GM19463 (cell line): ENCODE data around the gene SCARF2.
"Not testable (repeated sequence)": the region's sequence is repeated elsewhere in the genome, so short reads cannot be mapped to it uniquely, and the experiment has no call there.

Experiments
- ATAC-seq: cut with Tn5 transposase; IDR thresholded peaks from one replicate; pipeline ENCODE4 v1.9.1; 2021; ENCODE audit warnings: mild to moderate bottlenecking, moderate library complexity; ENCODE audit not compliant: unreplicated experiment

The SCARF2 gene

DNA sequence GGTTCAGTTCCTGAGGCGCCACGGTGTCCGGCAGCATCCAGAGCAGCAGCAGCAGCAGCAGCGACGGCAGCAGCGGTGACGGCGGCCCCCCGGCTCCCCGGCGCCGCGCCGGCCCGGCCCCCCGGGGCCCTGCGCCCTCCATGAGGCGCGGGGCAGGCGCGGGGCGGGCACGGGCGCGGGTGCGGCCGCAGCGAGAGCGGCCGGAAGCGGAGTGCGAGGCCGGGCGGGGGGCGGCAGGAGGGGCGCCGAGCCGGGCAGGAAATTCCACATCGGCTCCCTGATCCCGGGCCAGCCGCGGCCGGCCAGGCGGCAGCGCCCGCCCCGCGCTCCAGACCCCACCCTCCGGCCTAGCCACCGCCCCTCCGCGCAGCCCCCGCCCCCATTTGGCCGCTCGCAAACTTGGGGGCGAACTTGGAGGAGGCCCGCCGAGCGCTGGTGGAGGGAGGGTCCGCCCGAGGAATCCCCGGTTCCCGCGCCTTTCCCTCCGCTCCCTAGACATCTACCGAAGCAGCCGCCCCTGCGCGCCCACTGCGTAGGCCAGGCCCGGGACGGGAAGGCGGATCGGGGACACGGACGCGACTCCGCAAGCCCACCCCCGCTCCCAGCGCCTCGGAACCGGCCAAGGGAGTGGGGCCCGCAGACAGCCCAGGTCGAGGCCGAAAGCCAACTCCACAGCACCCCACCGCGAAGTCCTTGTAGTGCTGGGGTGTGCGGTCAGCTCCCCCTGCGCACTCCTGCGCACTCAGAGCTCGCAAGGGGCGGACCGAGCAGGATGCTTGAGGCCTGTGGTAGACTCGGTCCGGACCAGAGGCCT lies at the start of gene SCARF2:
Gene SCARF2 (minus strand): TSS at position 213 of the 814 bp plus-strand sequence. CDS start 71 bp downstream, at position 142.
- no peak for ATAC-seq

DNA sequence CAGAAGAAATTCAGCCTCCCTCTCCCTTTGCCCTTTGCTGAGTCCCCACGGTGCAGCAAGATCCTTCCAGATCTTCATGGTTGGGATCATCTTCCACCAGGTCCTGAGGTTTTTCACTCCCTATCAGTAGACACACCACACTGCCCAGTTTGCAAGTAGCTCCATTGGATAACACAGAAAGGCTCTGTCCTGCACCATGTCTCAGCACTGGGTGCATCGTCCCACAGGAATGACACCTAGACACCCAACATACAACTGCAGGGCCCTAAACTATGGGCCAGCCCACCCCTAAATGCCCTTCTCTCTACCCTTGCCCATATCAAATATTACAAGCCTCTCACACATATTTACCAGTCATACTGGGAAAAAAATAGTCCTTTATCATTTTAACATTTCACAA lies 48.6 kb upstream of the SCARF2 start:
- no peak for ATAC-seq

GRCh38 chr22:20484948-20485683 lies 47.5 kb upstream of the SCARF2 start:
- no peak for ATAC-seq

DNA sequence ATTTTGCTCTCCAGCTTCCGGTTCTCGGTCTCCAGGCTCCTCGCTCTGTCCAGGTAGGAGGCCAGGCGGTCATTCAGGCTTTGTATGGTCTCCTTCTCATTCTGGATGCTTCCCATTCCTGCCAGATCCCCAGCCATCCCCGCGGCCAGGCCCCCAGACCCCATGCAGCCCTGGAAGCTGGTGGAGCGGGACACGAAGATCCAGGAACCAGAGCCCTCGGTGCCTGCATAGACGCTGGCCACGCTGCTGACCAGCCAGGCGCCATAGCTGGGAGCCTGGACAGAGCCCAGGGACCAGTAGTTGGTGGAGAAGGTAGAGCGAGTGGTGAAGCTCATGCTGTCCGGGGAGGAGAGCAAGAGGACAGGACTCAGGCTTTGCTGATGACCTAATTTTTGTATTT lies 46.1 kb upstream of the SCARF2 start:
- no peak for ATAC-seq

DNA sequence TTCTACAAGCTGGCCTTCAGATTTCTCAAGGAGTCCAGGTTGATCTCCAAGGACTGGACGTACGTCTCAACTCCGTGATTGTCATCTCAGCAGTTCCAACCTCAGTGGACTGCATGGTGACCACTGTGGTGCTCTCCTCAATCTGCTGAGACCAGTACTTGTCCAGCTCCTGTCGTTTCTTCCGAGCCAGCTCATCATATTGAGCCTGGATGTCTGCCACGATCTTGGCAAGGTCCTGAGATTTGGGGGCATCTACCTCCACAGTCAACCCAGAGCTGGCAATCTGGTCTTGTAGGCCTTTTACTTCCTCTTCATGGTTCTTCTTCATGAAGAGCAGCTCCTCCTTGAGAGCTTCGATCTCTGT lies 45.5 kb upstream of the SCARF2 start:
- ATAC-seq: not testable (repeated sequence)

DNA sequence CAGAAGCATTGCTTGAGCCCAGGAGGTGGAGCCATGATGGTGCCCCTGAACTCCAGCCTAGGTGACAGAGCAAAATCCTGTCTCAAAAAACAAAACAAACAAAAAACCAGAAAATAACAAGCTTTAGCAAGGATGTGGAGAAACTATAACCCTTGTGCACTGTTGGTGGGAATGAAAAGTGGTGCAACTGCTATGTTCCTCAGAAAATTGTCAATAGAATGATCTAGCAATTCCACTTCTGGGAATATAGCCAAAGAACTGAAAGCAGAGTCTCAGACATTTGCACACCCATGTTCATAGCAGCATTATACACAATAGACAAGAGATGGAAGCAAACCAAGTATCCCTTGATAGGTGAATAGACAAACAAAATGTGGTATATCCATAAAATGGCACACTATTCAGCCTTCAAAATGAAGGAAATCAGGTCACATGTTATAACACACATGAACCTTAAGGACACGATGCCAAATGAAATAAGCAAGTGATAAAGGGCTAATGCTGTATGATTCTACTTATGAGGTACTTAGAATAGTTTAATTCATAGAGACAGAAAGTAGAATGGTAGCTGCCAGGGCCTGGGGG lies 42.1 kb upstream of the SCARF2 start:
- no peak for ATAC-seq

GRCh38 chr22:20478059-20478458 lies 40.4 kb upstream of the SCARF2 start:
- not testable (repeated sequence) for ATAC-seq

DNA sequence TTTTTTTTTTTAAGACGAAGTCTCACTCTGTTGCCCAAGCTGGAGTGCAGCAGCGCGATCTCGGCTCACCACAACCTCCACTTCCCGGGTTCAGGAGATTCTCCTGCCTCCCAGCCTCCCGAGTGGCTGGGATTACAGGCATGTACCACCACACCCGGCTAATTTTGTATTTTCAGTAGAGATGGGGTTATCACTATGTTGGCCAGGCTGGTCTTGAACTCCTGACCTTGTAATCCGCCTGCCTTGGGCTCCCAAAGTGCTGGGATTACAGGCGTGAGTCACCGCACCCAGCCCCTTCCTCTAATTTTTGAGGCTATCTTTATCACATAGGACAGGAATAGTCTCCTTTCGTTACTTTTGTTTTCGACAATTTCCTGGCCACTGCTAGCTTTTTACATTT lies 37.9 kb upstream of the SCARF2 start:
- ATAC-seq: not testable (repeated sequence)

GRCh38 chr22:20475115-20475436 lies 37.5 kb upstream of the SCARF2 start:
- ATAC-seq: no peak

DNA sequence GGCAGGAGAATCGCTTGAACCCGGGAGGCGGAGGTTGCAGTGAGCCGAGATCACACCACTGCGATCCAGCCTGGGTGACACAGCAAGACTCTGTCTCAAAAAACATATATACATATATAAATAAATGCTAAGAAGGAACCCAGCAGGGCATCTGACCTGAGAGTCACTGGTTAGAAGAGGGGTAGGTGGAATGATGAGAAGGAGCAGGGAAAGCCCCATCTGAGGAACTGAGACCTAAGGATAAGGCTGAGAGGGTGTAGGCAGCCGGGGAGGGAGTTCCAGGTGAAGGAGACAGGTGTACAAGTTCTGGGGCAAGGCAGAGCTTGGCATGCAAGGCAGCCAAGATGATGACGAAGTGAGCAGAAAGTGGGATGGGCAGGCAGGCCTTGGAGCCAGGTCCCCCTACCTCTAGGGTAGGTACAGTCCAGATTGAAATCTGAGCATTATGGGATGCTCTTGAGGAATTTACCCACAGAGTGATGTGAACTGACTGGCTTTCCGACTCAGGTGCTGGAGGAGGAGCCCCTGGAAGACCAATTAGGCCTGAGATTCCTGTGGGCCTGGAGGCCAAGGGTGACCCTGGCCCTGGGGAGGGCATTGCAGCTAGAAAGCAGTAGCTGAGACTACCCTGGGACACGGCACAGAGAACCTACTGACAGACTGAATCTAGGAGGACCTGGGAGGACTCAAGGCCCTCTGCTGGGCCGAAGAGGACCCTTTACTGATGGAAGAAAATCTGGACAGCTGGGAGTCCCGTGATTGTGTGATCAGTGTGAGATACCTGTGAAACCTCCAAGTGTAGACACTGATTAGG lies 35.2 kb upstream of the SCARF2 start:
- no peak for ATAC-seq

GRCh38 chr22:20471126-20471833 lies 33.7 kb upstream of the SCARF2 start:
- ATAC-seq: no peak

DNA sequence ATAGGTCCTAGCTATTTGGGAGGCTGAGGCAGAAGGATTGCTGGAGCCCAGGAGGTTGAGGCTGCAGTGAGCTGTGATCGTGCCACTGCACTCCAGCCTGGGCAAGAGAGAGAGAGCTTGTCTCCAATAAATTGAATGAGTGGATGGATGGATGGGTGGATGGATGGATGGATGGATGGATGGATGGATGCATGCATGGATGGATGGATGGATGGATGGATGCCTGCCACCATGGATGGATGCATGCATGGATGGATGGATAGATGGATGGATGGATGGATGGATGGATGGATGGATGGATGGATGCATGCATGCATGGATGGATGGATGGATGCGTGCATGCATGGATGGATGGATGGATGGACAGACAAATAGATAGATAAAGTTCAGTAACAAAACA lies 32.9 kb upstream of the SCARF2 start:
- not testable (repeated sequence) for ATAC-seq

- ATAC-seq: no peak
Measured at GRCh38 chr22:20469110-20469868, 31.7 kb upstream of the SCARF2 start.

DNA sequence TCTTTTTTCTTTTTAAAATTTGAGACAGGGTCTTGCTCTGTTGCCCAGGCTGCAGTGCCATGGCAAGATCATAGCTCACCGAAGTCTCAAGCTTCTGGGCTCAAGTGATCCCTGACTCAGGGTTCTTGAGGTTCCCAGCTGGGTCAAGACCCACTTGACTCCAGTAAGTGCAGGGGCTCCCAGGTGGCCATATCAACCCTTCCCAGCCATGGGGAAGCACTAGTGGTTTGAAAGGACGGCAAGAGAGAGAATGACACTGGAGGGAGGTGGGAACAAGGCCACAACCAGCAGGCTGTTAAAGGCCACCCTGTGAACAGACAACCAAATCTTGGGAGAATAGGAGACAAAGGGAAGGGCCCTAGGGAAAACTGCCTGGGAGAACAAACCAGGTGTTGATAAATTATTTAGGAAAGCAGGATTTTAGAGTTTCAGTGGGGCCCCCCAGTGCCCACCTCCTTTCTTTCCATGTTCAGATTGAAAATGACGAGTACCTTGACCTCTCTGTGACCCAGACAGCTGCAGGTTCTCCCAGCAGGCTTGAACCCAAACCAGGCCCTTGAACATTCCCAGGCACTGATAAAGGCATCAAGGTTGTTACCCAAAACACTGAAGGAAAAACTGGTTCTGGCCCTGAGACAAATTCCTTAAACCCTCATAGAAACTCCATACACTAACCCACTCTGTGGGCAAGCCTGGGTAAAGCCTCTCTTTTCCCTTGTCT lies 29.2 kb upstream of the SCARF2 start:
- ATAC-seq: no peak

GRCh38 chr22:20465759-20466077 lies 28.1 kb upstream of the SCARF2 start:
- no peak for ATAC-seq

GRCh38 chr22:20464912-20465758 lies 27.5 kb upstream of the SCARF2 start:
- no peak for ATAC-seq

DNA sequence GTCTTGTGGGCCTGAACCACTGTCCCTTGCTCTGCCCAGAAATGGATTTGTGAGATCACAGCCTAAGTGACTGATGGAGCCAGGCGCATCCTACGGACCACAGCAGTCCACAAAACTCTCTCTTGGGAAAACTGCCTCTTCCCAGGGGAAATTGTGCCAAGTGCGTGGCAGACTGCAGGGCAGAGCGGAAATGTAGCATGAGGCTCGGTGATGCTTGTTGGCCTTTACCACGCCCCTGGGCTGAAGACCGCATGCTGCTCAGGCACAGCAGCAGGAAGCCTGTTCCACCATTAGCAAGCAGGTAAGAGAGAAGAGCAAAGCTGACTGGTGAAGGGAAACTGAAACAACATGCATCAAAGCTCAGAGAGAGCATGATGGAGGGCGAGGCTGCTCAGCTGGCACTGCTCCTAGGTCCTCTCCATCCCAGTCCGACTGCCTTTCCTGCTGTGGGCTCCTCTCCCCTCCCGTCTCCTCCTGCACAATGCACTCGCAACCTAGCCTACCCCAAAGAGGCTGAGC lies 26.5 kb upstream of the SCARF2 start:
- no peak for ATAC-seq
